GM06990 (cell line): Measurements from ENCODE around the gene TMC1.
"Not testable (repeated sequence)": the region's sequence is repeated elsewhere in the genome, so short reads cannot be mapped to it uniquely, and the experiment has no call there.

Experiments
- DNase-seq: peaks from one replicate; pipeline ENCODE4 v3.0.0-alpha.2; 2011; ENCODE audit not compliant: insufficient read length; ENCODE audit errors: extremely low read depth
- H3K27me3 ChIP-seq: replicated peaks from 2 replicates; pipeline ENCODE4 v1.6.0; 2011; ENCODE audit warnings: low read length; ENCODE audit not compliant: control insufficient read depth, insufficient read depth
- H3K36me3 ChIP-seq: 2 replicates; pipeline ENCODE4 v1.5.1; 2011; ENCODE audit warnings: low read length; ENCODE audit not compliant: control insufficient read depth, insufficient read depth
- H3K4me3 ChIP-seq: replicated peaks from 2 replicates; pipeline ENCODE4 v1.5.1; 2011; ENCODE audit warnings: low read depth, mild to moderate bottlenecking, control low read depth, low read length
- TF ChIP-seq, protein P1 (sequence below): IDR thresholded peaks from 2 replicates; pipeline ENCODE4 v1.5.1; 2011; ENCODE audit warnings: low read length, control low read depth, mild to moderate bottlenecking, inconsistent platforms; ENCODE audit not compliant: insufficient read depth, poor library complexity, severe bottlenecking

The TMC1 gene

DNA sequence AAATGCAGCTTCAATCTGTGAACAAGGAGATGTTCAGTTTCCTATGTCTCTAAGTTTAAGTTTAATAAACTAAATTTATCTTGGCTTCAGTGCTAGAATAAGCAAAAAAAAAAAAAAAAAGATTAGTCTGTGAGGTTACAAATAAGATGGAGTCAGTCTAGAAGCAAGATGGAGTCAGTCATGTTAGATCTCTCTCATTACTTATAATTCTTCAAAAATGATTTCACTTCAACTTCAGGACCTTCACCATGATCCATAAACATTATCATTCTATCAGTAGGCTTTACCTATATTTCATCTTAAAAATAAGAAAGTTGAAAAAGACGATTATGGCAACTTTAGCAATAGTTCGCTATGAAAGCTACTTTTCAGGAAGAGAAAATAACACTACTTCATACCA lies 30.2 kb upstream of the TMC1 start:
- TF ChIP-seq, protein P1, sequence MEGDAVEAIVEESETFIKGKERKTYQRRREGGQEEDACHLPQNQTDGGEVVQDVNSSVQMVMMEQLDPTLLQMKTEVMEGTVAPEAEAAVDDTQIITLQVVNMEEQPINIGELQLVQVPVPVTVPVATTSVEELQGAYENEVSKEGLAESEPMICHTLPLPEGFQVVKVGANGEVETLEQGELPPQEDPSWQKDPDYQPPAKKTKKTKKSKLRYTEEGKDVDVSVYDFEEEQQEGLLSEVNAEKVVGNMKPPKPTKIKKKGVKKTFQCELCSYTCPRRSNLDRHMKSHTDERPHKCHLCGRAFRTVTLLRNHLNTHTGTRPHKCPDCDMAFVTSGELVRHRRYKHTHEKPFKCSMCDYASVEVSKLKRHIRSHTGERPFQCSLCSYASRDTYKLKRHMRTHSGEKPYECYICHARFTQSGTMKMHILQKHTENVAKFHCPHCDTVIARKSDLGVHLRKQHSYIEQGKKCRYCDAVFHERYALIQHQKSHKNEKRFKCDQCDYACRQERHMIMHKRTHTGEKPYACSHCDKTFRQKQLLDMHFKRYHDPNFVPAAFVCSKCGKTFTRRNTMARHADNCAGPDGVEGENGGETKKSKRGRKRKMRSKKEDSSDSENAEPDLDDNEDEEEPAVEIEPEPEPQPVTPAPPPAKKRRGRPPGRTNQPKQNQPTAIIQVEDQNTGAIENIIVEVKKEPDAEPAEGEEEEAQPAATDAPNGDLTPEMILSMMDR: no peak
- no peak for DNase-seq
- Histone ChIP-seq H3K27me3 (no peaks in the 10 kb centered on the region), H3K4me3 (no peak overlapping the region), H3K36me3 (no peaks in the 10 kb centered on the region)

DNA sequence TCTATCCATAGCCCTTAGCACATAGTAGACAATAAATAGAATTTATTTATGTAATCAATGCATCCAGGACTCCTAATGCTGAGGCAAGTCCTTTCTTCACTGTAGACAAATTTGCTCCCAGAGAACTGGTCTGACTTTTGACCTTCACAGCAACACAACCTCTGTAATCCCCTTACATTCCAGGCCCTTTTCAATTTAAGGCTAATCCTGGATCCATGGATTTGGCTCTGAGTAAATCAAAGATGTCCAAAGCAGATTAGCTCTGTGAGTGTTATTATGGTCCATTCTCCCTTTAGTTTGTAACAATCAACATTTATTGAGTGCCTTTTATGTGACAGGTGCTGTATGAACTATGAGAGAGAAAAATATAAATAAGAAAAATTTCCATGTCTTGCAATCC lies 27.4 kb upstream of the TMC1 start:
- TF ChIP-seq, protein P1: no peak
- Histone ChIP-seq H3K36me3 (no peaks in the 10 kb centered on the region), H3K4me3 (no peak overlapping the region), H3K27me3 (no peaks in the 10 kb centered on the region)
- no peak for DNase-seq

DNA sequence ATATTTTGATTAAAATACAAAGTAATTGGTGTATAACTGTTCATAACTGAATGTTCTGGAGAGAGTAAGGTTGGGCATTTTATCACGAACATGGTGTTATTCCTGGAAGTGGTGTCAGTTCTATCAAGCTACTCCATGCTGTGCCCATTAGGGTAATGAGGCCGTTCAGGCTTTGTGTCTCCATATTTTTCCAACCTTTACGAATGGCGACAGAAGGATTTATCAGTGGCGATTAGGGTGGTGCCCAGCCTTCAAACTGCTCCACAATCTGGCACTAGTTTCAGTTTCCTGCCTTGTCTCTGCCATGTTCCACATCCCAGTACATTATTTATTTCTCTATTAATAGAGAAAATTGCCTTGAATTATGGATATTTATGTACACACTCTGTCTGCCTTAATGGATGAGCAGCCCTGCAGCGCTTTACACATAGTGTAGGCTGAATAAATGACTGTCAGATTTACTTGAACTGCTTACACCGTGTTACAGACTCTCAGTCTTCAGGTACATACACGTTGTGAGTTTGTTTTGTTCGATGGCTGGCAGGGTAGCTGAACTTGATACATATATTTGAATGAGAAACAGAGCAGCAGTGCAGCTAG lies 23.9 kb upstream of the TMC1 start:
- DNase-seq: no peak
- no peaks in the 10 kb centered on the region for H3K36me3 ChIP-seq
- TF ChIP-seq, protein P1: no peak
- no peaks in the 10 kb centered on the region for H3K27me3 ChIP-seq
- H3K4me3 ChIP-seq: no peak overlapping the region

DNA sequence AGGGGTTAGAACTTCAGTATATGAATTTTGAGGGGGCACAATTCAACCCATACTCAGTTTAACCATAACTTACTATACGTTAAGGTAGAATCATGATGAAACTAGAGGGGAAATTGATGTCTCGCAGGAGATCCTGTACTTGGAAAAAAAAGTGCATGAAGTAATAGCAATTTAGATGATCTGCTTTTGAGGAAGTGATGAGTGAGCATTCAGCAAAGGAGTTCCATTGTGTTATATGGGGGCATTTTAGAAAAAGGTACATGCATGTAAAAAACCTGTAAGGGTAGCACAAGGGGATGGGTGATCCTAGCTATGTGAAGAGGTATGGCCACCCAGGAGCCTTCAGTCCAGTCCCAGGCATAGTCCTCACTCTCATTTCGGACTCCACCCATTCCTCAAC lies 14.8 kb upstream of the TMC1 start:
- Histone ChIP-seq H3K4me3 (no peak overlapping the region), H3K27me3 (no peaks in the 10 kb centered on the region), H3K36me3 (no peaks in the 10 kb centered on the region)
- DNase-seq: no peak
- TF ChIP-seq, protein P1: no peak

DNA sequence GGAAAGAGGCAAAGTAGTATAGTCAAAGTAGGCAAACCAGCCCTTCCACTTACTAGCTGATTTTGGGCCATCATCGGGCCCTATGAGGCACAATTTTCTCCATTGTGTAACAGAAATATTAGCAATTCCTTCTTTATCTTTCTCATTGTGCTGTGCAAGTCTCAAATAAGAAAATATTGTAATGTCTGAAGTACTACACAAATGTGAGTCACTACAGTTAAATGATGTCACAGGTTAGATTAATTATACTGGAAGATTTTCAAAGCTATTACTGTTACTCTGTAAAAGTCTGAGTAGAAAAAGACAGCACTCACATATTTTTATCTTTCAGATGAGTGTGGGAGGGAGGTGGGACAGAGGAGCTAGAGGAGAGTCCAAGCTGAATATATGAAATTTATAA lies 12.4 kb upstream of the TMC1 start:
- Histone ChIP-seq H3K4me3 (no peak overlapping the region), H3K27me3 (no peaks in the 10 kb centered on the region), H3K36me3 (no peaks in the 10 kb centered on the region)
- DNase-seq: peak; percentile 6
- TF ChIP-seq, protein P1: no peak

DNA sequence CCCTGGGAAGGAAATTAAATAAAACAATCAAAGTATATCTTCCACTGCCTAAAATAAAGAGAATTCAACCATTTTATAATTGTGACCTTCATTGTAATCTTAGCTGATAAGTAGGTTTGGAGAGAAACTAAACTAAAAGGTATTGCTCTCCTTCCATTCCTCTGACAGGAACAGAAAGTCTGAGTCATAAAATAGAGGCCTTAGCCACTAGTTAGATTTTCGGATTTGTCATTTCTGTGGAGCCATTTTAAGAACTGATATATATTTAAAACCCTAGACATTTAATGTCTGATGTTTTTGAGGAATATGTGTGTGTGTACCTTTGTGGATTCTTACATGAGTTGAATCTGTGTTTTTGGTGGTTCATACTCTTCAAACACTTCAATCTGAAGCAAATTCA lies 11.8 kb upstream of the TMC1 start:
- Histone ChIP-seq H3K4me3 (no peak overlapping the region), H3K36me3 (no peaks in the 10 kb centered on the region), H3K27me3 (no peaks in the 10 kb centered on the region)
- DNase-seq: peak; percentile 57
- TF ChIP-seq, protein P1: no peak

- H3K4me3 ChIP-seq, H3K27me3 ChIP-seq, H3K36me3 ChIP-seq, DNase-seq: not testable (repeated sequence)
Observed at GRCh38 chr9:72521011-72521410, 397 bp upstream of the TMC1 start.
